ENCODE measurements around the gene USP17L17. TPM values are rescaled to one million over a fixed set of nuclear protein-coding genes. Genes with fewer than 3 reads are reported as not detected.

The USP17L17 gene
- total RNA-seq: not detected in 2 replicates

GRCh38 chr4:9243579-9243978 is at the start of gene USP17L17:
USP17L17 (plus strand) TSS chr4:9243879; CDS start chr4:9243879, 0 bp downstream.

GRCh38 chr4:9210357-9210756 is 33.3 kb upstream of the USP17L17 start, which contains the start of gene USP17L10:
USP17L10 (plus strand) TSS chr4:9210657; CDS start chr4:9210657, 0 bp downstream.

GRCh38 chr4:9215105-9215504 is 28.6 kb upstream of the USP17L17 start, which contains the start of gene USP17L11:
USP17L11 (plus strand) TSS chr4:9215405; CDS start chr4:9215405, 0 bp downstream.

GRCh38 chr4:9219852-9220251 is 23.8 kb upstream of the USP17L17 start, which contains the start of gene USP17L12:
USP17L12 (plus strand) TSS chr4:9220152; CDS start chr4:9220152, 0 bp downstream.

GRCh38 chr4:9224596-9224995 is 19.1 kb upstream of the USP17L17 start, which contains the start of gene USP17L13:
USP17L13 (plus strand) TSS chr4:9224896; CDS start chr4:9224896, 0 bp downstream.

GRCh38 chr4:9234085-9234484 is 9.6 kb upstream of the USP17L17 start, which contains the start of gene USP17L15:
USP17L15 (plus strand) TSS chr4:9234385; CDS start chr4:9234385, 0 bp downstream.

GRCh38 chr4:9247953-9248680 is 4.4 kb downstream of the USP17L17 start, which contains the start of gene USP17L18:
USP17L18 (plus strand) TSS chr4:9248630; CDS start chr4:9248630, 0 bp downstream.

GRCh38 chr4:9253078-9253477 is 9.4 kb downstream of the USP17L17 start, which contains the start of gene USP17L19:
USP17L19 (plus strand) TSS chr4:9253378; CDS start chr4:9253378, 0 bp downstream.

GRCh38 chr4:9257824-9258223 is 14.1 kb downstream of the USP17L17 start, which contains the start of gene USP17L20:
USP17L20 (plus strand) TSS chr4:9258124; CDS start chr4:9258124, 0 bp downstream.

GRCh38 chr4:9262572-9262971 is 18.9 kb downstream of the USP17L17 start, which contains the start of gene USP17L21:
USP17L21 (plus strand) TSS chr4:9262872; CDS start chr4:9262872, 0 bp downstream.

GRCh38 chr4:9267319-9267718 is 23.6 kb downstream of the USP17L17 start, which contains the start of gene USP17L22:
USP17L22 (plus strand) TSS chr4:9267619; CDS start chr4:9267619, 0 bp downstream.

Other genes starting within 250 kb of the USP17L17 start
- not detected in 2 replicates for gene FAM90A26, start 73.5 kb upstream of the USP17L17 start, total RNA-seq
- not detected in 2 replicates for gene USP17L10, start 33.2 kb upstream of the USP17L17 start, total RNA-seq
- not detected in 2 replicates for gene USP17L11, start 28.5 kb upstream of the USP17L17 start, total RNA-seq
- not detected in 2 replicates for gene USP17L12, start 23.7 kb upstream of the USP17L17 start, total RNA-seq
- gene USP17L13, start 19.0 kb upstream of the USP17L17 start, total RNA-seq: not detected in 2 replicates
- gene USP17L15, start 9.5 kb upstream of the USP17L17 start, total RNA-seq: not detected in 2 replicates
- gene USP17L18, start 4.8 kb downstream of the USP17L17 start, total RNA-seq: not detected in 2 replicates
- gene USP17L19, start 9.5 kb downstream of the USP17L17 start, total RNA-seq: not detected in 2 replicates
- not detected in 2 replicates for gene USP17L20, start 14.2 kb downstream of the USP17L17 start, total RNA-seq
- not detected in 2 replicates for gene USP17L21, start 19.0 kb downstream of the USP17L17 start, total RNA-seq
- not detected in 2 replicates for gene USP17L22, start 23.7 kb downstream of the USP17L17 start, total RNA-seq
- gene USP17L24, start 81.3 kb downstream of the USP17L17 start, total RNA-seq: not detected in 2 replicates
- gene USP17L25, start 86.0 kb downstream of the USP17L17 start, total RNA-seq: not detected in 2 replicates
- not detected in 2 replicates for gene USP17L26, start 90.8 kb downstream of the USP17L17 start, total RNA-seq
- gene USP17L5, start 95.5 kb downstream of the USP17L17 start, total RNA-seq: not detected in 2 replicates
- gene USP17L27, start 100.3 kb downstream of the USP17L17 start, total RNA-seq: not detected in 2 replicates
- gene USP17L28, start 105.0 kb downstream of the USP17L17 start, total RNA-seq: not detected in 2 replicates
- gene USP17L29, start 109.8 kb downstream of the USP17L17 start, total RNA-seq: not detected in 2 replicates
- not detected in 2 replicates for gene USP17L30, start 119.2 kb downstream of the USP17L17 start, total RNA-seq
- gene DEFB131A, start 200.5 kb downstream of the USP17L17 start, total RNA-seq: not detected in 2 replicates